NCI-H774 (cell line): ENCODE data around the gene UXS1.
"Not testable (repeated sequence)": the region's sequence is repeated elsewhere in the genome, so short reads cannot be mapped to it uniquely, and the experiment has no call there.

Experiments used
- DNase-seq: peaks from one replicate; lab custom pipeline; 2025; lab: John Stamatoyannopoulos, UW

Gene UXS1

GRCh38 chr2:106193977-106194778 is at the start of gene UXS1:
Gene UXS1 (minus strand): TSS chr2:106194301. CDS start chr2:106194241, 60 bp downstream.
- peak; percentile 95 for DNase-seq

GRCh38 chr2:106239491-106239890 is 45.4 kb upstream of the UXS1 start:
- not testable (repeated sequence) for DNase-seq

GRCh38 chr2:106235392-106235791 is 41.3 kb upstream of the UXS1 start:
- not testable (repeated sequence) for DNase-seq

GRCh38 chr2:106233350-106233706 is 39.2 kb upstream of the UXS1 start:
- no peak for DNase-seq

- no peak for DNase-seq
These were observed 38.7 kb upstream of the UXS1 start for GRCh38 chr2:106232638-106233349.

- no peak for DNase-seq
These were observed 29.2 kb upstream of the UXS1 start for GRCh38 chr2:106223347-106223746.

- DNase-seq, result not testable (repeated sequence)
These were observed 28.0 kb upstream of the UXS1 start for GRCh38 chr2:106222057-106222456.

- DNase-seq, result no peak
These were observed 25.7 kb upstream of the UXS1 start for GRCh38 chr2:106219813-106220212.

- not testable (repeated sequence) for DNase-seq
These were observed 25.1 kb upstream of the UXS1 start for GRCh38 chr2:106219157-106219556.

- DNase-seq, result no peak
These were observed 14.8 kb upstream of the UXS1 start for GRCh38 chr2:106208874-106209273.

GRCh38 chr2:106208399-106208798 is 14.3 kb upstream of the UXS1 start:
- DNase-seq, result no peak

GRCh38 chr2:106207246-106207645 is 13.1 kb upstream of the UXS1 start:
- DNase-seq, result no peak

- peak; percentile 11 for DNase-seq
These were observed 11.4 kb upstream of the UXS1 start for GRCh38 chr2:106205488-106205887.

GRCh38 chr2:106204551-106204950 is 10.4 kb upstream of the UXS1 start:
- not testable (repeated sequence) for DNase-seq

GRCh38 chr2:106201661-106202060 is 7.6 kb upstream of the UXS1 start:
- no peak for DNase-seq

- no peak for DNase-seq
These were observed 3.8 kb upstream of the UXS1 start for GRCh38 chr2:106197878-106198277.

GRCh38 chr2:106195981-106196380 is 1.9 kb upstream of the UXS1 start:
- no peak for DNase-seq

GRCh38 chr2:106195456-106195855 is 1.4 kb upstream of the UXS1 start:
- DNase-seq, result no peak

GRCh38 chr2:106193690-106193976 is 468 bp downstream of the UXS1 start:
- DNase-seq, result no peak

- no peak for DNase-seq
These were observed 1.1 kb downstream of the UXS1 start for GRCh38 chr2:106192752-106193689.

GRCh38 chr2:106191511-106192016 is 2.5 kb downstream of the UXS1 start:
- no peak for DNase-seq

GRCh38 chr2:106189764-106190468 is 4.2 kb downstream of the UXS1 start:
- no peak for DNase-seq
